ENCODE measurements around the gene RNASE8.

GRCh38 chr14:21096438-21096837, 38.8 kb downstream of the RNASE8 start:
- TF ChIP-seq, protein P1, sequence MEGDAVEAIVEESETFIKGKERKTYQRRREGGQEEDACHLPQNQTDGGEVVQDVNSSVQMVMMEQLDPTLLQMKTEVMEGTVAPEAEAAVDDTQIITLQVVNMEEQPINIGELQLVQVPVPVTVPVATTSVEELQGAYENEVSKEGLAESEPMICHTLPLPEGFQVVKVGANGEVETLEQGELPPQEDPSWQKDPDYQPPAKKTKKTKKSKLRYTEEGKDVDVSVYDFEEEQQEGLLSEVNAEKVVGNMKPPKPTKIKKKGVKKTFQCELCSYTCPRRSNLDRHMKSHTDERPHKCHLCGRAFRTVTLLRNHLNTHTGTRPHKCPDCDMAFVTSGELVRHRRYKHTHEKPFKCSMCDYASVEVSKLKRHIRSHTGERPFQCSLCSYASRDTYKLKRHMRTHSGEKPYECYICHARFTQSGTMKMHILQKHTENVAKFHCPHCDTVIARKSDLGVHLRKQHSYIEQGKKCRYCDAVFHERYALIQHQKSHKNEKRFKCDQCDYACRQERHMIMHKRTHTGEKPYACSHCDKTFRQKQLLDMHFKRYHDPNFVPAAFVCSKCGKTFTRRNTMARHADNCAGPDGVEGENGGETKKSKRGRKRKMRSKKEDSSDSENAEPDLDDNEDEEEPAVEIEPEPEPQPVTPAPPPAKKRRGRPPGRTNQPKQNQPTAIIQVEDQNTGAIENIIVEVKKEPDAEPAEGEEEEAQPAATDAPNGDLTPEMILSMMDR (conservative IDR thresholded peaks at IDR 0.05), result no peak
- TF ChIP-seq ZFX (IDR thresholded peaks at IDR 0.05), result no peak

Measured in C4-2B (cell line).